IPS-NIHi7 (cell line): Measurements from ENCODE around the gene ATP11A.

ENCODE experiments used
- DNase-seq: peaks from one replicate; pipeline ENCODE4 v3.0.0; 2012; ENCODE audit warnings: mixed read lengths; ENCODE audit errors: extremely low spot score

The ATP11A gene

GRCh38 chr13:112689303-112690245, at the start of gene ATP11A:
ATP11A (plus strand) TSS chr13:112690038; CDS start chr13:112690417, 379 bp downstream.
- DNase-seq = peak; percentile 96

- no peak for DNase-seq
These were observed 48.3 kb upstream of the ATP11A start for GRCh38 chr13:112641456-112642089.

- no peak for DNase-seq
These were observed 47.8 kb upstream of the ATP11A start for GRCh38 chr13:112642090-112642460.

GRCh38 chr13:112643759-112644459, 45.9 kb upstream of the ATP11A start:
- DNase-seq = no peak

GRCh38 chr13:112645327-112645914, 44.4 kb upstream of the ATP11A start:
- no peak for DNase-seq

- DNase-seq = no peak
These were observed 42.6 kb upstream of the ATP11A start for GRCh38 chr13:112647256-112647655.

- no peak for DNase-seq
These were observed 41.7 kb upstream of the ATP11A start for GRCh38 chr13:112648101-112648500.

- no peak for DNase-seq
These were observed 40.7 kb upstream of the ATP11A start for GRCh38 chr13:112648966-112649690.

GRCh38 chr13:112651311-112651710, 38.5 kb upstream of the ATP11A start:
- DNase-seq = no peak

- no peak for DNase-seq
These were observed 37.9 kb upstream of the ATP11A start for GRCh38 chr13:112651750-112652511.

GRCh38 chr13:112652512-112653070, 37.2 kb upstream of the ATP11A start:
- no peak for DNase-seq

- DNase-seq = no peak
These were observed 36.8 kb upstream of the ATP11A start for GRCh38 chr13:112653071-112653470.

GRCh38 chr13:112655913-112656312, 33.9 kb upstream of the ATP11A start:
- DNase-seq = no peak

- peak; percentile 48 for DNase-seq
These were observed 31.9 kb upstream of the ATP11A start for GRCh38 chr13:112657850-112658445.

- DNase-seq = no peak
These were observed 31.0 kb upstream of the ATP11A start for GRCh38 chr13:112658808-112659207.

GRCh38 chr13:112661291-112661690, 28.5 kb upstream of the ATP11A start:
- DNase-seq = no peak

GRCh38 chr13:112664501-112665203, 25.2 kb upstream of the ATP11A start:
- no peak for DNase-seq

GRCh38 chr13:112668924-112669323, 20.9 kb upstream of the ATP11A start:
- DNase-seq = no peak

- DNase-seq = no peak
These were observed 19.8 kb upstream of the ATP11A start for GRCh38 chr13:112669881-112670499.
